OCI-LY1 (cell line): ENCODE data around the gene UST.

Experiments
- H2AFZ ChIP-seq: fragments of 200-600 bp; sonication (generic), shearing (Covaris generic); 2 replicates; pipeline ENCODE4 v1.6.0; 2014; ENCODE audit warnings: antibody characterized with exemption, mild to moderate bottlenecking, low read length
- H3F3A ChIP-seq: fragments of 200-600 bp; sonication (generic), shearing (Covaris generic); 2 replicates; pipeline ENCODE4 v1.6.0; 2014; ENCODE audit warnings: mild to moderate bottlenecking, antibody characterized with exemption, low read length, moderate library complexity; ENCODE audit not compliant: insufficient read depth
- H3K27ac ChIP-seq: fragments of 200-600 bp; sonication (generic); 2 replicates; pipeline ENCODE4 v1.5.1; 2014; ENCODE audit warnings: low read length, mixed run types, mild to moderate bottlenecking, low read depth; ENCODE audit not compliant: poor library complexity, severe bottlenecking
- H3K27me3 ChIP-seq: fragments of 200-600 bp; sonication (generic); 2 replicates; pipeline ENCODE4 v1.6.0; 2014; ENCODE audit warnings: antibody characterized with exemption, mild to moderate bottlenecking, low read length, moderate library complexity; ENCODE audit not compliant: insufficient read depth
- H3K36me3 ChIP-seq: fragments of 200-600 bp; sonication (generic); 2 replicates; pipeline ENCODE4 v1.6.1; 2014; ENCODE audit warnings: mild to moderate bottlenecking, antibody characterized with exemption, low read length, moderate library complexity, mixed read lengths; ENCODE audit not compliant: insufficient read depth
- H3K4me1 ChIP-seq: fragments of 200-600 bp; sonication (generic); 2 replicates; pipeline ENCODE4 v1.5.1; 2014; ENCODE audit warnings: mild to moderate bottlenecking, low read length, moderate library complexity; ENCODE audit not compliant: insufficient read depth, severe bottlenecking
- H3K4me2 ChIP-seq: fragments of 200-600 bp; sonication (generic), shearing (Covaris generic); 2 replicates; pipeline ENCODE4 v1.6.1; 2014; ENCODE audit warnings: low read length
- H3K4me3 ChIP-seq: fragments of 200-600 bp; sonication (generic); 2 replicates; pipeline ENCODE4 v1.5.1; 2014; ENCODE audit warnings: low read length, low read depth, mild to moderate bottlenecking, mixed read lengths; ENCODE audit not compliant: poor library complexity, severe bottlenecking
- H3K79me2 ChIP-seq: fragments of 200-600 bp; shearing (Covaris generic); 2 replicates; pipeline ENCODE4 v1.6.1; 2016; ENCODE audit warnings: mixed run types, low read length, mixed read lengths; ENCODE audit not compliant: insufficient read depth
- H3K9ac ChIP-seq: fragments of 200-600 bp; sonication (generic), shearing (Covaris generic); 2 replicates; pipeline ENCODE4 v1.6.1; 2014; ENCODE audit warnings: mild to moderate bottlenecking, low read length, mixed read lengths
- H3K9me2 ChIP-seq: fragments of 200-600 bp; sonication (generic), shearing (Covaris generic); 2 replicates; pipeline ENCODE4 v1.6.1; 2014; ENCODE audit warnings: low read depth, mild to moderate bottlenecking, low read length, mixed read lengths
- H3K9me3 ChIP-seq: fragments of 200-600 bp; shearing (Covaris generic); 2 replicates; pipeline ENCODE4 v1.6.1; 2014; ENCODE audit warnings: low read length, mixed read lengths
- H4K20me1 ChIP-seq: fragments of 200-600 bp; sonication (generic), shearing (Covaris generic); 2 replicates; pipeline ENCODE4 v1.6.0; 2016; ENCODE audit warnings: mild to moderate bottlenecking, low read length; ENCODE audit not compliant: insufficient read depth
- CTCF ChIP-seq: fragments of 200-600 bp; sonication (generic), shearing (Covaris generic); IDR thresholded peaks from 2 replicates; pipeline ENCODE4 v1.5.1; 2017; ENCODE audit warnings: mild to moderate bottlenecking, antibody characterized with exemption, low read length, moderate library complexity, mixed read lengths
- EZH2 ChIP-seq: fragments of 200-600 bp; sonication (generic), shearing (Covaris generic); IDR thresholded peaks from 2 replicates; pipeline ENCODE4 v1.8.0; 2017; ENCODE audit warnings: borderline replicate concordance, mixed run types, mild to moderate bottlenecking, antibody characterized with exemption, low read length, moderate library complexity, mixed read lengths

UST gene

DNA sequence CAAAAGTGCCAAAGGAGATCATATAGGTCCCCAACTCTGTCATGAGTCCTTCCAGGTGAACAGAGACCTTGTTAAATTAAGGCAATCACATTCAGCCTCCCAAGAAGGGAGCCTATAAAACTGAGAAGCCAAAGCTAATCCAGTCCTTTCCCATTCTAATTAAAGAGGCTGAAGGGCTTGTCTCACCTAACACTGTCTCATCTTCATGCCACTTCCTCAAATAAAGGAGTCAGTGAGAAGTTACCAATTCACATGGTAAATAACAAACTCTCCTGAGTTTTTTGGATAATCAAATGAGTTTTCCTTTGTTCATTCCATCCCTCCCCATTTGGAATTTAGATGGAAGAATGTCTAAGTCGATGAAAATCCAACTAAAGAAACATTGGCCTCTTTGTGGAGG lies 242.8 kb downstream of the UST start:
- Histone ChIP-seq H3K36me3 (no peaks in the 10 kb centered on the region), H3K9me2 (no peaks in the 10 kb centered on the region), H3K27ac (no peak overlapping the region), H3K4me1 (no peaks in the 10 kb centered on the region), H3K9me3 (no peaks in the 10 kb centered on the region), H3K4me3 (no peak overlapping the region), H3K9ac (no peak overlapping the region), H3F3A (no peaks in the 10 kb centered on the region), H4K20me1 (no peaks in the 10 kb centered on the region), H2AFZ (no peak overlapping the region), H3K79me2 (no peaks in the 10 kb centered on the region), H3K4me2 (no peak overlapping the region), H3K27me3 (no peaks in the 10 kb centered on the region)
- TF ChIP-seq EZH2, result no peak
- TF ChIP-seq CTCF, result no peak

GRCh38 chr6:148990403-148990802 lies 243.6 kb downstream of the UST start:
- Histone ChIP-seq H4K20me1 (no peaks in the 10 kb centered on the region), H3K4me1 (no peaks in the 10 kb centered on the region), H3F3A (no peaks in the 10 kb centered on the region), H3K4me3 (no peak overlapping the region), H2AFZ (no peak overlapping the region), H3K36me3 (no peaks in the 10 kb centered on the region), H3K9ac (no peak overlapping the region), H3K9me3 (no peaks in the 10 kb centered on the region), H3K27me3 (no peaks in the 10 kb centered on the region), H3K9me2 (no peaks in the 10 kb centered on the region), H3K79me2 (no peaks in the 10 kb centered on the region), H3K27ac (no peak overlapping the region), H3K4me2 (no peak overlapping the region)
- TF ChIP-seq EZH2, result no peak
- no peak for TF ChIP-seq CTCF

- no peak for TF ChIP-seq EZH2
- H3F3A ChIP-seq, result no peaks in the 10 kb centered on the region
- 0 out of 2 replicates have a peak, but pooled peaks cover under 1% of the 10 kb centered on the region for H3K9me2 ChIP-seq
- peaks cover 4% of the 10 kb centered on the region; the same call in 1 of the 2 replicates for H3K9me3 ChIP-seq
- no peaks in the 10 kb centered on the region for H4K20me1 ChIP-seq
- H2AFZ ChIP-seq, result no peak overlapping the region
- H3K4me1 ChIP-seq, result no peaks in the 10 kb centered on the region
- no peaks in the 10 kb centered on the region for H3K27me3 ChIP-seq
- H3K79me2 ChIP-seq, result no peaks in the 10 kb centered on the region
- H3K36me3 ChIP-seq, result no peaks in the 10 kb centered on the region
- no peak overlapping the region for H3K9ac ChIP-seq
- no peak overlapping the region for H3K4me3 ChIP-seq
- H3K27ac ChIP-seq, result no peak overlapping the region
- H3K4me2 ChIP-seq, result no peak overlapping the region
Measured at GRCh38 chr6:148996815-148997214, 250.0 kb downstream of the UST start.

- no peaks in the 10 kb centered on the region for H4K20me1 ChIP-seq
- H3F3A ChIP-seq, result no peaks in the 10 kb centered on the region
- no peak overlapping the region for H3K4me2 ChIP-seq
- TF ChIP-seq EZH2 (no peak), CTCF (no peak)
- H3K4me1 ChIP-seq, result no peaks in the 10 kb centered on the region
- 0 out of 2 replicates have a peak, but pooled peaks cover 3% of the 10 kb centered on the region for H3K9me2 ChIP-seq
- H3K79me2 ChIP-seq, result no peaks in the 10 kb centered on the region
- H3K9ac ChIP-seq, result no peak overlapping the region
- no peak overlapping the region for H2AFZ ChIP-seq
- no peaks in the 10 kb centered on the region for H3K27me3 ChIP-seq
- peaks cover 4% of the 10 kb centered on the region; the same call in 1 of the 2 replicates for H3K9me3 ChIP-seq
- H3K27ac ChIP-seq, result no peak overlapping the region
- H3K36me3 ChIP-seq, result no peaks in the 10 kb centered on the region
- no peak overlapping the region for H3K4me3 ChIP-seq
Measured at GRCh38 chr6:148997865-148998264, 251.0 kb downstream of the UST start.
